ENCODE measurements around the gene MTFR1L. TPM values are rescaled to one million over a fixed set of nuclear protein-coding genes. Genes with fewer than 3 reads are reported as not detected.

MTFR1L gene
- 10 to 100 TPM; 45.6 to 59.6 TPM for total RNA-seq
- long read RNA-seq, donor 1, transcript MTFR1L-203 (7 exons, 2,004 nt), result major isoform, 18 of 35 reads
- long read RNA-seq, donor 1, partial matches to known transcripts, result 6 of 35 reads
- long read RNA-seq, donor 1, other reads (novel, unspliced or antisense), result 6 of 35 reads
- long read RNA-seq, donor 2, transcript MTFR1L-210 (7 exons, 1,873 nt), result minor isoform, 22 of 147 reads
- long read RNA-seq, donor 2, transcript MTFR1L-203 (7 exons, 2,004 nt), result major isoform, 85 of 147 reads
- long read RNA-seq, donor 2, transcript MTFR1L-204 (7 exons, 1,868 nt), result minor isoform, 13 of 147 reads
- long read RNA-seq, donor 2, partial matches to known transcripts, result 12 of 147 reads
- long read RNA-seq, donor 2, other reads (novel, unspliced or antisense), result 10 of 147 reads

GRCh38 chr1:25819491-25820246, at the start of gene MTFR1L:
MTFR1L (plus strand) TSS chr1:25819954; CDS start chr1:25823105, 3,151 bp downstream.
- intact Hi-C loops (cut with DNase I), result no loop called here
- peak; percentile 97 for DNase-seq (ENCODE audit: low spot score)

GRCh38 chr1:25770541-25771220, 49.1 kb upstream of the MTFR1L start:
- intact Hi-C loops (cut with DNase I), result no loop called here
- DNase-seq (ENCODE audit: low spot score), result no peak

DNA sequence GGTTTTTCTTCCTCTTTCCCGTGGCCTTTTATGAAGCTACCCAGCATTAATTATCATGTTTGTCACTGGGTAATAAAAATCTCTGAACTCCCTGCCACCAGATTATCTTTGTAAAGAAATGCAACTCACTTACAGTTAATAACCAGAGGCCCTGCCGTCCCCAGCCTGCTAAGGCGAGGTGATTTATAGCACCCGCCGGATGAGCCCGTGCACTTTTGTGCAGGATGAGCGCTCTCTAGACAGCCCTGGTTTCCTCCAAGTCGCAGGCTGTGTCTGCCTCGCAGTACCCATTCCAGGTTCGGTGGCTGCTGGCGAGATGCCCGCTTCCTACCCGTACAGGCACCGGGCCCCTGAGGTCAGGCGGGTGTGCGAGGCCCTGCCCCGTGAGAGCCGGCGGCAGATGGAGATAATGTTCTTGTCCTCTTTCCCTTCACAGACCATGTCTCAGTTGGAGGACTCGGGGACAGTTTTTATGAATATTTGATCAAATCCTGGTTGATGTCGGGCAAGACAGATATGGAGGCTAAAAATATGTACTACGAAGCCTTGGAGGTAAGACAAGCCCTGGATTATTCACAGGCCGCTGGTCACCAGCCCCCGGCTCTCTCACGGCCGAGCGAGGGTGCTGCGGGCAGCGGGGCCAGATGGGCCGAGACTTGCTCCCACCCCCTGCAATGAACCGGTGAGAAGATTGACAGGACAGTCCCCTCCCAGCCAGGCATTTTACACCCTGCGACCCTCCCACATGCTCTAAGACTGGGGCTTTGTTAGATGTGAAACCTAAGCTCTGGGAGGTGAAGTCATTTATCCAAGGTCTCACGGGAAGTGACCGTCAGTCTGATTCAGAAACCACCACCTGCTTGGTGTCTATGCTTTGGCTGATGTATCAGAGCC, 48.3 kb upstream of the MTFR1L start:
- peak; percentile 87 for DNase-seq (ENCODE audit: low spot score)
- intact Hi-C loops (cut with DNase I), result no loop called here

- no peak for DNase-seq (ENCODE audit: low spot score)
- intact Hi-C loops (cut with DNase I), result no loop called here
These were observed 47.6 kb upstream of the MTFR1L start for GRCh38 chr1:25772164-25772563.

- intact Hi-C loops (cut with DNase I), result no loop called here
- no peak for DNase-seq (ENCODE audit: low spot score)
These were observed 47.0 kb upstream of the MTFR1L start for GRCh38 chr1:25772692-25773245.

GRCh38 chr1:25773441-25774125, 46.2 kb upstream of the MTFR1L start:
- DNase-seq (ENCODE audit: low spot score), result no peak
- intact Hi-C loops (cut with DNase I), result no loop called here

GRCh38 chr1:25774206-25774803, 45.4 kb upstream of the MTFR1L start:
- intact Hi-C loops (cut with DNase I), result no loop called here
- DNase-seq (ENCODE audit: low spot score), result no peak

DNA sequence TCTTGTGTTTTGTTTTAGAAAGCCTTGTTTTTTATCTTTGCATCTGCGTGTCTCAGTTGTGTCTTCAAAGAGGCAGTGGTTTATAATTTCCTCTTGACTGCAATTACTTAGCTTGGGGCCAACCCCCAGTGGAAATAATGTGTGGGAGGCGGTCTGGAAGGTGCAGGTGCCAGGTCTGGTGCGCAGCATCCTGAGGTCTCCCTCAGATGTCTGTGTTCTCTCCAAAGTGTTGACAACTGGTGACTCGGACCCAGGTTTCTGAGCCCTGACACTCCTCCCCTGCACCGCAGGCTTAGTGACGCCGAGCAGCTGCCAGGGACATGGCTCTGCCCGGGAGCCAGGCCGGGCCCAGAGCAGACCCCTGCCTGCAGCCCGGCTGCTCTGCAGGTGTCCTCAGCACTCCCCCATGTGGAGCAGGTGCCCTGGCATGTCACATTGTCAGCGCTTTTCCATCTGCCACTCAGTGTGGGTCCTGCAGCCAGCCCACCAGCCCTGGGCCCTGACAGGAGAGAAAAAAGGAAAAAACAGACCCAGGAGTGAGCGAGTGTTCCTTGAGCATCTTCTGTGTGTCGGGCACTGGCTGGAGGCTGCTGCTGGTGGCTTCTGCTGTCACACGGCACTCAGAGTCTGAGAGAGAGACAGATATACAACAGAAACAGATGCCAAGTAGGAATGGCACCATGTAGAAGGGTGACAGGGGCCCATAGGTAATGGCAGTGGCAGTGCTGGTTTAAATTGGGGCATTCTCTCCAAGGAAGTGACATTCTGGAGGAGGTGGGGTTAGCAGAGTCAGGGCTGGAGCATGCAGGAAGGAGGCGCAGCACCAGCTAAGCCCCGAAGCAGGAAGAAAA, 44.6 kb upstream of the MTFR1L start:
- DNase-seq (ENCODE audit: low spot score), result no peak
- intact Hi-C loops (cut with DNase I), result no loop called here

- DNase-seq (ENCODE audit: low spot score), result no peak
- intact Hi-C loops (cut with DNase I), result no loop called here
These were observed 40.4 kb upstream of the MTFR1L start for GRCh38 chr1:25779388-25779787.

DNA sequence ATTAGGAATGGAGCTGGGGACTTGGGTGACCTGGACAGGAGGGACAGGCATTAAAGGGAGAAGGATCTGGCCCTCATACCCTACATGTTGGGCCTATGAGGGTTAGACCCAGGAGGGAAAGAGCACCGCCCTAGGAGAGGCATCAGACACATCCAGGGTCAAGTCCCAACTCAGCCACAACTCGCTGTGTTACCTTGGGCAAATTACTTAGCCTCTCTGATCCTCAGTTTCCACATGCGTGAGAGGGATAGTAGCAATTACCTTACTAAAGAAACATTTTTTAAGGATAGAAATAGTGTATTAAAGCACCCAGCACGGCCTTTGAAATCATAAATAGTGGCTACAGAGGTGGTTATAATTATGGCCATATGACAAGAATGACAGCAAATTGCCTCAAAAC, 39.9 kb upstream of the MTFR1L start:
- DNase-seq (ENCODE audit: low spot score), result no peak
- intact Hi-C loops (cut with DNase I), result no loop called here

- no peak for DNase-seq (ENCODE audit: low spot score)
- intact Hi-C loops (cut with DNase I), result no loop called here
These were observed 39.2 kb upstream of the MTFR1L start for GRCh38 chr1:25780318-25781129.

DNA sequence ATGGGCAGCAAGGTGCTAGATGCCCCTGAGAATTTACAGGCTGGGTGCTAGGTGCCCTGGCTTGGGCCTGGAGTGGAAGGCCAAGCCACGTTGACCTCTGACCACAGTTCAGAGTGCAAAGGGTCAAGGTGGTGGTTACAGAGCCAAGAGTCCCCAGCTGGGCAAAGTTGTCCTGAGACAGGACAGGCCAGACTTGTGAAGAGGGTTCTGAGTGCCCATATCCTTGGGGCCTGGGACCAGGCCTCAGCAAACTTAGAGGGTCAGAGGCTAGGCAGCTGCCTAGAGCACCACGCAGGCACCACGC, 38.7 kb upstream of the MTFR1L start:
- no peak for DNase-seq (ENCODE audit: low spot score)
- intact Hi-C loops (cut with DNase I), result no loop called here

DNA sequence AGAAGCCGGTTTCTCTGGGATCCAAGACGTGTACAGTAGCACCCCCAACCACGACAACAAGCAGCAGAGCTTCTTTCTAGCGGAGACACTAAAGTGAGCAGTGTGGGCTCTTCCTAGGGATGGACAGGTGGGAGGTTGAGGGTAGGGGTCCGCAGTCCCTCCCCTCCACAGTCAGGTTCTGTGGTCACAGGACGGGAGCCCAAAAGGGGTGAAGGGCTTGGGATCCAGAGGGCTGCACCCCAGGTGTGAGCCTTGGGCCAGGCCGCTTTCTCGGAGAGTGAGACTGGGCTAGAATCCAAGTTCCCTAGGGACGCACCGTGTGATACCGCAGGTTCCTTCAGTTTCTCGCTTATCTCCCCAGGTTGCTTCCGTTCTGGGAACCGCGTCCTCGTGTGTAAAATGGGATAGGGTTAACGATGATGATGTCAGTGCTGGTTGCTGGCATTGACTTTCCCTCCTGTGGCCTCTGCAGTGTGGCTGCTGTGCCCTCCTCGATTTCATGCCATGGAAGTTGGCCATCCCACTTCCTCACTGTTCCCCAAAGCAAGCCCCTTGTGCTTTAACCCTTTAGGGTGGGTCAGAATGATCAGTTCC, 37.0 kb upstream of the MTFR1L start:
- DNase-seq (ENCODE audit: low spot score), result no peak
- intact Hi-C loops (cut with DNase I), result no loop called here

GRCh38 chr1:25784575-25785051, 35.1 kb upstream of the MTFR1L start:
- intact Hi-C loops (cut with DNase I), result no loop called here
- no peak for DNase-seq (ENCODE audit: low spot score)

GRCh38 chr1:25785333-25786067, 34.3 kb upstream of the MTFR1L start:
- intact Hi-C loops (cut with DNase I), result no loop called here
- no peak for DNase-seq (ENCODE audit: low spot score)

Measured in posterior vena cava (tissue), 2 donors.